ENCODE results near the gene ARL6IP6.

DNA sequence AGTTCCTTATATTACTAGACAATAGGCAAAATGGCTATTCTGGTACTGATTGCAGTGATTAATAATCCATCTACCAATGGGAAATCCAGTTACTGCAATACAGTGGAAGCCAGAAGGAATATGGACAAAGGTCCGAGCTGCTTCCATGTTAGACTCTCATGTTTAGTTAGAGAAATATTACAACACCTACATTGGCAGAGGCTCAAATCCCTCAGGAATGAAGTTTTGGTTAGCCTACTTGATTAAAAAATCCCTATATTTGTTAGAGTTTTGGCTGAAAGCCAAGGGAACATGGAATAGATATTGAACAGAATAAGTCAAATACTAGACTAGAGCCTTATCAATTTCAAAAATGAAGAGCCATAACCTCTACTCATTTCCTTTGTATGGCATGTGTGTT, 48.5 kb downstream of the ARL6IP6 start:
- no peak for TF ChIP-seq EZH2phosphoT487 (IDR thresholded peaks at IDR 0.05; ENCODE audit: borderline replicate concordance, low read depth)
- no peak for TF ChIP-seq TAF1 (IDR thresholded peaks at IDR 0.05; ENCODE audit: borderline replicate concordance, low read depth, low read length)
- TF ChIP-seq, protein P1, sequence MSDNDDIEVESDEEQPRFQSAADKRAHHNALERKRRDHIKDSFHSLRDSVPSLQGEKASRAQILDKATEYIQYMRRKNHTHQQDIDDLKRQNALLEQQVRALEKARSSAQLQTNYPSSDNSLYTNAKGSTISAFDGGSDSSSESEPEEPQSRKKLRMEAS (IDR thresholded peaks at IDR 0.05; ENCODE audit: low read depth) = no peak
